Keratinocyte (primary cell): Measurements from ENCODE around the gene SCN8A. TPM values are rescaled to one million over a fixed set of nuclear protein-coding genes. Genes with fewer than 3 reads are reported as not detected.

Experiments
- DNase-seq: peaks from one replicate; pipeline ENCODE4 v3.0.0-alpha.2; 2011; ENCODE audit warnings: low read depth, missing footprints, low spot score
- FAIRE-seq: peaks from 2 replicates; lab custom pipeline; 2011; peaks lifted over from hg19 to GRCh38; lab: Jason Lieb, UNC
- H2AFZ ChIP-seq: 2 replicates; pipeline ENCODE4 v1.6.0; 2012; ENCODE audit warnings: low read length, control low read depth, inconsistent platforms; ENCODE audit not compliant: control insufficient read depth
- H3K27ac ChIP-seq: 2 replicates; pipeline ENCODE4 v1.5.1; 2011; ENCODE audit warnings: low read length; ENCODE audit not compliant: control insufficient read depth, insufficient read depth
- H3K27me3 ChIP-seq: 3 replicates; pipeline ENCODE4 v1.6.0; 2011; ENCODE audit warnings: low read length; ENCODE audit not compliant: control insufficient read depth, insufficient read depth; ENCODE audit errors: extremely low read depth
- H3K36me3 ChIP-seq, 2 experiments: 2 replicates in 1 of 2; 3 replicates in 1 of 2; pipeline ENCODE4 v1.5.1; 2011; ENCODE audit warnings: low read length in 2 of 2, mild to moderate bottlenecking in 1 of 2; ENCODE audit not compliant: control insufficient read depth in 2 of 2, insufficient read depth in 2 of 2; ENCODE audit errors: extremely low read depth in 1 of 2
- H3K4me1 ChIP-seq: 3 replicates; pipeline ENCODE4 v1.5.1; 2011; ENCODE audit warnings: low read length; ENCODE audit not compliant: control insufficient read depth, insufficient read depth; ENCODE audit errors: extremely low read depth
- H3K4me2 ChIP-seq: 3 replicates; pipeline ENCODE4 v1.6.0; 2011; ENCODE audit warnings: low read depth, low read length; ENCODE audit not compliant: control insufficient read depth, insufficient read depth; ENCODE audit errors: extremely low read depth
- H3K4me3 ChIP-seq, 3 experiments: fragments of 200-600 bp in 1 of 3; sonication (generic) in 1 of 3; 2 replicates in 2 of 3; 3 replicates in 1 of 3; pipeline ENCODE4 v1.5.1; 2011 to 2016; ENCODE audit warnings: low read length in 3 of 3, mild to moderate bottlenecking in 3 of 3, control low read depth in 2 of 3, inconsistent platforms in 1 of 3, low read depth in 1 of 3, mixed read lengths in 1 of 3, mixed run types in 1 of 3, moderate library complexity in 1 of 3; ENCODE audit not compliant: control insufficient read depth in 2 of 3, insufficient read depth in 2 of 3; ENCODE audit errors: extremely low read depth in 1 of 3
- H3K79me2 ChIP-seq: 2 replicates; pipeline ENCODE4 v1.6.0; 2012; ENCODE audit warnings: low read length; ENCODE audit not compliant: control insufficient read depth, insufficient read depth
- H3K9ac ChIP-seq: 3 replicates; pipeline ENCODE4 v1.6.0; 2011; ENCODE audit warnings: low read length; ENCODE audit not compliant: control insufficient read depth, insufficient read depth; ENCODE audit errors: extremely low read depth
- H3K9me1 ChIP-seq: 3 replicates; pipeline ENCODE4 v1.6.0; 2011; ENCODE audit warnings: low read length; ENCODE audit not compliant: control insufficient read depth, insufficient read depth; ENCODE audit errors: extremely low read depth
- H3K9me3 ChIP-seq: 2 replicates; pipeline ENCODE4 v1.5.1; 2012; ENCODE audit warnings: low read depth, low read length; ENCODE audit not compliant: control insufficient read depth
- H4K20me1 ChIP-seq: 3 replicates; pipeline ENCODE4 v1.6.0; 2011; ENCODE audit warnings: low read length; ENCODE audit not compliant: control insufficient read depth, insufficient read depth; ENCODE audit errors: extremely low read depth
- EZH2 ChIP-seq: IDR thresholded peaks from one replicate; pipeline ENCODE4 v1.6.1; 2012; ENCODE audit warnings: inconsistent platforms, mild to moderate bottlenecking, low read length, moderate library complexity
- dilution Hi-C: fragments of 300-500 bp; cut with MboI; formaldehyde crosslinking; loops from one replicate; pipeline ENCODE4 v1.7.0; 2020; ENCODE audit warnings: low sequenced_read_pairs; ENCODE audit not compliant: extremely low pct_ligation_motif_present
- polyA plus RNA-seq, 5 experiments: library from polyadenylated mRNA; depleted of rRNA in 3 of 5; stranded (reverse) in 3 of 5; stranded (forward) in 1 of 5; unstranded in 1 of 5; fragments of >200 nt; gene quantifications; 1 replicate in 1 of 5; 2 replicates in 3 of 5; 3 replicates in 1 of 5; pipeline versions ENCODE4 v1.2.1 to v1.2.3, GENCODE V29; 2011 to 2012; ENCODE audit warnings: missing spikeins in 2 of 5, low read depth in 1 of 5, low replicate concordance in 1 of 5
- TF ChIP-seq, protein P1 (sequence below), 3 experiments: IDR thresholded peaks in 1 of 3; conservative IDR thresholded peaks in 1 of 3; optimal IDR thresholded peaks in 1 of 3; 2 replicates in 2 of 3; 3 replicates in 1 of 3; pipeline versions ENCODE3 to v1.5.1; 2011; ENCODE audit warnings: low read length in 3 of 3, mild to moderate bottlenecking in 3 of 3, moderate library complexity in 2 of 3, control low read depth in 1 of 3, inconsistent platforms in 1 of 3; ENCODE audit not compliant: insufficient read depth in 2 of 3; ENCODE audit errors: extremely low read depth in 1 of 3

The SCN8A gene
- polyA plus RNA-seq, 1 donor (not counting 4 experiments of a cell fraction or from before 2014, with no cell fraction given) = 1.1 TPM

DNA sequence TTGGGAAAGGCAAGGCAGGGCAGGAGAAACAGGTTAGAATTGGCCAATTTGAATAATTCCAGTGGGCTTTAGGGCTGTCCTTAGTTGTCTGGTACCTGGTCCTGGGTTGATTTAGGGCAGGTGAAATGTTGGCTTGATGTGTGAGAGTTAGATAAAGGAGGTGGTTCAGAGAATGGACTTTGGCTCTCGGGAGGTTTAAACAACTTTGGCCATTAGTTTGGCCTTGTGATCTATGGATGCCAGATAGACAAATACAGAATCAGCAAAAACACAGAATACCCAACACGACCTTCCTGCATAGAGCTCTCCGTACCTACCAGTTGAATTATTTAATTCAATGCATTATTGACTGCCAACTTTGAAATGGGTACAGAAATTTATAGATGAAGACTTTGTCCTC is 35.1 kb downstream of the SCN8A start:
- Histone ChIP-seq H3K9me1 (no peaks in the 10 kb centered on the region), H3K36me3 (no peaks in the 10 kb centered on the region), H3K27ac (no peak overlapping the region), H3K79me2 (no peaks in the 10 kb centered on the region), H3K4me3 (no peak overlapping the region), H3K4me1 (no peaks in the 10 kb centered on the region), H3K9ac (no peak overlapping the region), H3K9me3 (no peaks in the 10 kb centered on the region), H3K27me3 (peaks cover 4% of the 10 kb centered on the region), H3K4me2 (no peak overlapping the region), H4K20me1 (no peaks in the 10 kb centered on the region), H2AFZ (no peak overlapping the region)
- FAIRE-seq (no peak), DNase-seq (no peak)
- TF ChIP-seq, protein P1, sequence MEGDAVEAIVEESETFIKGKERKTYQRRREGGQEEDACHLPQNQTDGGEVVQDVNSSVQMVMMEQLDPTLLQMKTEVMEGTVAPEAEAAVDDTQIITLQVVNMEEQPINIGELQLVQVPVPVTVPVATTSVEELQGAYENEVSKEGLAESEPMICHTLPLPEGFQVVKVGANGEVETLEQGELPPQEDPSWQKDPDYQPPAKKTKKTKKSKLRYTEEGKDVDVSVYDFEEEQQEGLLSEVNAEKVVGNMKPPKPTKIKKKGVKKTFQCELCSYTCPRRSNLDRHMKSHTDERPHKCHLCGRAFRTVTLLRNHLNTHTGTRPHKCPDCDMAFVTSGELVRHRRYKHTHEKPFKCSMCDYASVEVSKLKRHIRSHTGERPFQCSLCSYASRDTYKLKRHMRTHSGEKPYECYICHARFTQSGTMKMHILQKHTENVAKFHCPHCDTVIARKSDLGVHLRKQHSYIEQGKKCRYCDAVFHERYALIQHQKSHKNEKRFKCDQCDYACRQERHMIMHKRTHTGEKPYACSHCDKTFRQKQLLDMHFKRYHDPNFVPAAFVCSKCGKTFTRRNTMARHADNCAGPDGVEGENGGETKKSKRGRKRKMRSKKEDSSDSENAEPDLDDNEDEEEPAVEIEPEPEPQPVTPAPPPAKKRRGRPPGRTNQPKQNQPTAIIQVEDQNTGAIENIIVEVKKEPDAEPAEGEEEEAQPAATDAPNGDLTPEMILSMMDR (optimal IDR thresholded peaks at IDR 0.05 in 1 of 3, IDR thresholded peaks at IDR 0.05 in 1 of 3, conservative IDR thresholded peaks at IDR 0.05 in 1 of 3; ENCODE audit: extremely low read depth in 1 of 3, insufficient read depth in 2 of 3, low read length in 3 of 3) = no peak
- no peak for TF ChIP-seq EZH2
- dilution Hi-C loops = no loop called here

DNA sequence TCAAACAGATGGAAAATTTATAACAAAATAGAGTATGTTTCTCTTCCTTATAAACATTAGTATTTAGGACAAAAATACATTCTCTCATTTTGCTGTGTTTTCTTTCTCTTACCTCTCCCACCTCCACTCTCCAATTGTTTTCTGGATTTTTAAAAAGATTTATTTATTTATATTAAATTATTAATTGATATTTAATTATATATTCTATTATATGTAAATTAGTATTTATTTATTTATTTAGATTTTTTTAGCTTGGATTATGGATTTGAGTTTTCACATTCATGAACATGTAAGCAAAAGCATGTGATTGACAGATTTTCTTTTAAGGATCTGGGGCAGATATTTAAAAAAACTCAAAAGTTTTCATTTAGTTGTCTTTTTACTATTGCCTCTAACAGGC is 35.6 kb downstream of the SCN8A start:
- dilution Hi-C loops = no loop called here

More for the DNA sequence above, 35.6 kb downstream of the SCN8A start:
- Histone ChIP-seq H3K4me3 (no peak overlapping the region), H3K4me1 (peaks cover 5% of the 10 kb centered on the region), H3K9me1 (no peaks in the 10 kb centered on the region), H2AFZ (no peak overlapping the region), H4K20me1 (no peaks in the 10 kb centered on the region), H3K4me2 (no peak overlapping the region), H3K9me3 (no peaks in the 10 kb centered on the region), H3K27ac (no peak overlapping the region), H3K9ac (no peak overlapping the region), H3K36me3 (no peaks in the 10 kb centered on the region), H3K79me2 (no peaks in the 10 kb centered on the region), H3K27me3 (peaks cover 4% of the 10 kb centered on the region)
- no peak for DNase-seq
- FAIRE-seq = no peak
- TF ChIP-seq, protein P1 (optimal IDR thresholded peaks at IDR 0.05 in 1 of 3, IDR thresholded peaks at IDR 0.05 in 1 of 3, conservative IDR thresholded peaks at IDR 0.05 in 1 of 3; ENCODE audit: extremely low read depth in 1 of 3, insufficient read depth in 2 of 3, low read length in 3 of 3) = no peak
- no peak for TF ChIP-seq EZH2
